Activated T-cell treated with anti-CD3 and anti-CD28 coated beads, Interleukin-2, amount 50 U/mL, for 72 hours (primary cell): ENCODE data around the gene ITGB6. TPM values are rescaled to one million over a fixed set of nuclear protein-coding genes. Genes with fewer than 3 reads are reported as not detected.

ENCODE experiments used
- ATAC-seq, 2 donors: fragments of 150-1000 bp; cut with Tn5 transposase; replicated peaks in 1 of 2; 2 replicates each; pipeline ENCODE4 v1.10.0; 2021; ENCODE audit warnings: moderate library complexity in 2 of 2, mild to moderate bottlenecking in 1 of 2
- DNase-seq, 2 donors: peaks; one replicate each; pipeline ENCODE4 v3.0.0; 2021 to 2022; ENCODE audit warnings: mixed read lengths in 1 of 2
- H3K27ac Mint-ChIP-seq: one replicate; pipeline ENCODE4 v1.8.0; 2022; ENCODE audit warnings: mild to moderate bottlenecking, moderate library complexity, mixed read lengths
- H3K27me3 Mint-ChIP-seq: one replicate; pipeline ENCODE4 v1.8.0; 2022; ENCODE audit warnings: low read depth, mixed read lengths
- H3K36me3 Mint-ChIP-seq, 2 donors: one replicate each; pipeline ENCODE4 v1.8.0; 2022; ENCODE audit warnings: mixed read lengths in 2 of 2, mild to moderate bottlenecking in 1 of 2; ENCODE audit not compliant: insufficient read depth in 2 of 2
- H3K4me1 Mint-ChIP-seq: one replicate; pipeline ENCODE4 v1.8.0; 2022; ENCODE audit warnings: low read depth, mixed read lengths
- H3K4me3 Mint-ChIP-seq, 2 donors: one replicate each; pipeline ENCODE4 v1.8.0; 2022; ENCODE audit warnings: mild to moderate bottlenecking in 2 of 2, mixed read lengths in 2 of 2, moderate library complexity in 2 of 2
- H3K9me3 Mint-ChIP-seq, 2 donors: one replicate each; pipeline ENCODE4 v1.8.0; 2022; ENCODE audit warnings: mixed read lengths in 2 of 2
- total RNA-seq, 2 donors: library from RNA; stranded (reverse); gene quantifications; one replicate each; pipeline ENCODE4 v1.2.3, GENCODE V29; 2022

The ITGB6 gene
- not detected for total RNA-seq

DNA sequence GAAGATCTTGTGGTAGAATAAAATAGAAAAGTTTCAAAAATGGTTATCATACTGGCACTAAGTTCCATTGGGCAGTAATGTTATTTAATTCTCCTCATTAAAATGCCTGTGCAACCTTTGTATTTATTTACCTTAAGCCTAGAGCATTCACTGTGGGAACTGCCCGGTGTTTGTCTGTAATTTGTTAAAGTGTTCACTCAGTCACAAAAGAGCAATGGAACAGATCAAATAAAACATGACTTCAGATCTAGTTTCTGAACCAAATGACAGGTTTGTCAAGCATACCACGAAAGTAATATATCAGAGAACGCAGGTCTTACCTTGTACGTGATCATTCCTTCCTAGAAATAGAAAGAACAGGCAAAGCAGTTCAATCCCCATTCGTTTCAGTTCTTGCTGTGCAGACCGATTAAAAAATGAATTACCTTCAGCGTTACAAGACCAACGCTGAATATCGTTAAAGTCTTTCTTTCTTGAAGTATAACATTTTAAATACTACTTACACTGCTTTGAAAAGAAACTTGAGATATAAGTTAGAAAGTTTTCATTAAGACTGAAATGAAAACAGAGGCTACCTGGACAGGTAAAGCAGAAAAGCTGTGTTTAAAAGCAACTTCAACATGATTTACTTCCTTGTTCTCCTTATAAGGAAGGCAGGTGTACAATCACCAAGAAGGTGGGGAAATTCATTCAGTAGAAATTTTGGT lies at the start of gene ITGB6:
TSS of gene ITGB6 (minus strand) at position 590 of the 707 bp plus-strand sequence. CDS start at position 381, 209 bp downstream.
- Mint-ChIP-seq H3K27me3 (peaks cover 6% of the 10 kb centered on the region), H3K9me3 (no peaks in the 10 kb centered on the region), H3K4me1 (no peaks in the 10 kb centered on the region), H3K27ac (no peak within 1 kb of the TSS), H3K36me3 (no peaks in the 10 kb centered on the region), H3K4me3 (no peak within 1 kb of the TSS)
- no peak for DNase-seq
- no peak for ATAC-seq

DNA sequence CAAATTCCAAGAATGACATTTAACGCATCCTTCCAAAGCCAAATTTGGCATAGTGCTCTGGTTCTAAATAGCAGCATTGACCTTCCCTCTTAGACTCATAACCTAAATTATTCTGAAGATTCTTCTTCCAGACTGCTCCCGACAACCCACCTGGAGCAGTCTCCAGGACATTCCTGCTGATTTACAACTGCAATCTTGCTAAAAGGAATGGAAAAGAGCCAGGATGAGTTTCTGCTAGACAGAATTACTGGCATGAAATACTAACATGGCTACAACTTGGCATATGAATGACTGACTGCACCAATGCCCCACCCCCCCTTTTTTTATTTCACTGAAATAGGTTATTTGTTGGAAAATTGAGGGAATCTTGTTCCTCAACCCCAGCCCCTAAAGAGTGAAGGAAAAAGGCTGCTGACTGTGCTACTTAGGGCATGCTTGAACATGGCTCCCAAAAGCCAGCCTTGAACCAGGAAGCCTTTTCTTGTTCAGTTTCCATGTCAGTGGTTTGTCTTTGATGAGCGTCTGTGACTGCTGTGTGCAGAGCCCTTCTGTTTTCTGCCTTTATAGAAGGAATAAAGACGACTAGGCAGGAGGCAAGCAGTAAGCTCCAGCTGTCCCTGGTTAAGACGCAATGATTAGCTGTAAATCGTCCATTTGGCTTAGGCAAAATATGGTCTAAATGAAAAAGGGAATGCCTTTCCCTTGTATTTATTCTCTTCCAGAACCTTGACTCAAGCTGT lies 47.4 kb upstream of the ITGB6 start:
- H3K9me3 Mint-ChIP-seq = no peaks in the 10 kb centered on the region
- H3K4me1 Mint-ChIP-seq = no peaks in the 10 kb centered on the region
- no peaks in the 10 kb centered on the region for H3K36me3 Mint-ChIP-seq
- ATAC-seq (no peak), DNase-seq (no peak)
- no peaks in the 10 kb centered on the region for H3K27me3 Mint-ChIP-seq
- no peak overlapping the region for H3K4me3 Mint-ChIP-seq
- no peak overlapping the region for H3K27ac Mint-ChIP-seq

DNA sequence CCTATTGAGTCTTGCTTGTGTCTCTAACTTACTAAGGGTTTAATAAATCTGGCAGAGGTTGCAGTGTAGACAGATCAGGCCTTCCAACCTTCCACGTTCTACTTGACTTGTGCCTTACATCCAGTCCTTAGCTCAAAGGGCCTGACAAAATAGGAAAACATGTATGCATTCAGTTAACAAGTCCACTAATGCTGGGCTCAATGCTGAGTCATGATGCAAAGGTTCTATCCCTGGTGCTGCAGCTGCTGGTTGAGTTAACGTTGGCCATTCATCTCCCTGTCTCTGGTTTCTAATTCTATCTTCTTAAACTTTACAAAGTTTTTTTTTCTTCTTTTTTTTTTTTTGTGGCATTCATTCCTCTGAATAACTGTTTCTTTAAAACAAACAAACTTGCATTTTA lies 46.3 kb upstream of the ITGB6 start:
- Mint-ChIP-seq H3K27ac (no peak overlapping the region), H3K27me3 (no peaks in the 10 kb centered on the region), H3K36me3 (no peaks in the 10 kb centered on the region), H3K4me3 (no peak overlapping the region), H3K4me1 (no peaks in the 10 kb centered on the region), H3K9me3 (no peaks in the 10 kb centered on the region)
- no peak for ATAC-seq
- no peak for DNase-seq

DNA sequence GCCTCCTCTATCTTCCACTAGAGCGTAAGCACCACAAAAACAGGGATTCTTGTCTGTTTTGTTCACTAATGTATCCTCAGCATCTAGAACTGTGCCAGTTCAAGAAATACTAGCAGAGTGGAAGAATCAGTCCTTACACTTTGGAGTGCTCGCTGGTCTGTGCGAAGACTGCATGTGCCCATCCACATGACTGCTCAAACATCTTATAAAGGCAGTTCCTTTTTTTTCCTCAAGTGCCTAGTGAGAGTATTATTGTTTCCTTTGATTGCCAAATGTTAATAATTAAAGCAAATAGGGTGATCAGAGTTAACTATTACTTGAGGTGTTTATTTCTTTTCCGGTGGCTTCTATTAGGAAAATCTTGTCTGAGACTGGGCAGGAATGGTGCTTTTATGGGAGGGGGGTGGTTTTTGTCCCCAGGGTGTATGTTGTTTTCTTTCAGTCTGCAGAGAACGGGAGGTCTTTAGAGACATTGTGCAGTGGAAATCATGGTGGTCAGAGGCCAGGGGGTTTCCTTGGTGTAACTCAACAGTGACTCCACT lies 45.6 kb upstream of the ITGB6 start:
- Mint-ChIP-seq H3K36me3 (no peaks in the 10 kb centered on the region), H3K4me1 (no peaks in the 10 kb centered on the region), H3K9me3 (no peaks in the 10 kb centered on the region), H3K27me3 (no peaks in the 10 kb centered on the region), H3K27ac (peak overlapping the region; percentile 17), H3K4me3 (no peak overlapping the region)
- ATAC-seq (no peak), DNase-seq (no peak)

DNA sequence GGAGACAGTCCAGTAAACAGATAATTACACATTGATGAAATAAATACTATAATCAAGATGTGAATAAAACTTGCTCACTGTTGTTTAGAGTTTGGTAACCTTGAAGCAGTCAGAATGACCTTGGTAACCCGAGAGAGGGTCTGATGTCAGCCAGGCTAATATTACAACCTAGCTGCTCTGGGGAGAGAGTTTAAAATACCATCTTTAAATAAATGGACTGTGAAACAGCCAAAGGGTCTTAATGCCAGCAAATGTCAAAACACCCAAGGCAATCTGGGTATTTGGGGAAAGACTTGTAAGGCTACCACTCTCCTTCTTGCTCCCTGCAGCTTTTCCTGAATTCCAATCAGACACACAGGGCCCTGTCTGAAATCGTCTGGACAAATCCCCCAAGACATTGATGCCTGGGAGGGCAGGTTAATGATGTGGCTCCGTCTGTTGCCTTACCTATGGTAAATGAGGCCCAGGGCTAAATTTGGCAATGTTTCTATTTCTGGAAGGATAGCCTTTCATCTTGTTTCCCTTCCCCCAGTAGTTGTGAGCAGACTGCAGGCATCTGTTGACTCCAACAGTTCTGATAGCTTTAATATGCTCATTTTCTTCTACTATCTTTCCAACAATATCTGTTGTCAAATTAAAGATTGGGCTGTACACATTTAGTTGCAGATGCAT lies 43.0 kb upstream of the ITGB6 start:
- no peak for DNase-seq
- no peak overlapping the region for H3K4me3 Mint-ChIP-seq
- ATAC-seq = no peak
- H3K27ac Mint-ChIP-seq = no peak overlapping the region
- H3K9me3 Mint-ChIP-seq = no peaks in the 10 kb centered on the region
- H3K4me1 Mint-ChIP-seq = no peaks in the 10 kb centered on the region
- no peaks in the 10 kb centered on the region for H3K27me3 Mint-ChIP-seq
- H3K36me3 Mint-ChIP-seq = no peaks in the 10 kb centered on the region

GRCh38 chr2:160241251-160242137 lies 41.4 kb upstream of the ITGB6 start:
- no peaks in the 10 kb centered on the region for H3K27me3 Mint-ChIP-seq
- DNase-seq (no peak), ATAC-seq (no peak)
- no peaks in the 10 kb centered on the region for H3K9me3 Mint-ChIP-seq
- no peaks in the 10 kb centered on the region for H3K4me1 Mint-ChIP-seq
- H3K4me3 Mint-ChIP-seq = no peak overlapping the region
- H3K27ac Mint-ChIP-seq = no peak overlapping the region
- no peaks in the 10 kb centered on the region for H3K36me3 Mint-ChIP-seq

GRCh38 chr2:160239436-160239835 lies 39.4 kb upstream of the ITGB6 start:
- DNase-seq = no peak
- no peaks in the 10 kb centered on the region for H3K4me1 Mint-ChIP-seq
- no peak for ATAC-seq
- no peak overlapping the region for H3K27ac Mint-ChIP-seq
- no peaks in the 10 kb centered on the region for H3K9me3 Mint-ChIP-seq
- H3K27me3 Mint-ChIP-seq = no peaks in the 10 kb centered on the region
- no peak overlapping the region for H3K4me3 Mint-ChIP-seq
- no peaks in the 10 kb centered on the region for H3K36me3 Mint-ChIP-seq

GRCh38 chr2:160238392-160238791 lies 38.3 kb upstream of the ITGB6 start:
- H3K4me3 Mint-ChIP-seq = no peak overlapping the region
- H3K36me3 Mint-ChIP-seq = no peaks in the 10 kb centered on the region
- H3K4me1 Mint-ChIP-seq = no peaks in the 10 kb centered on the region
- no peaks in the 10 kb centered on the region for H3K9me3 Mint-ChIP-seq
- H3K27ac Mint-ChIP-seq = no peak overlapping the region
- ATAC-seq = no peak
- no peak for DNase-seq
- peaks cover 9% of the 10 kb centered on the region for H3K27me3 Mint-ChIP-seq

GRCh38 chr2:160232905-160233475 lies 32.9 kb upstream of the ITGB6 start:
- DNase-seq = no peak
- H3K9me3 Mint-ChIP-seq = no peaks in the 10 kb centered on the region
- H3K27ac Mint-ChIP-seq = peak overlapping the region; percentile 24
- peaks cover 9% of the 10 kb centered on the region for H3K4me1 Mint-ChIP-seq
- ATAC-seq = no peak
- H3K4me3 Mint-ChIP-seq = no peak overlapping the region
- H3K36me3 Mint-ChIP-seq = no peaks in the 10 kb centered on the region
- H3K27me3 Mint-ChIP-seq = peaks cover 15% of the 10 kb centered on the region

DNA sequence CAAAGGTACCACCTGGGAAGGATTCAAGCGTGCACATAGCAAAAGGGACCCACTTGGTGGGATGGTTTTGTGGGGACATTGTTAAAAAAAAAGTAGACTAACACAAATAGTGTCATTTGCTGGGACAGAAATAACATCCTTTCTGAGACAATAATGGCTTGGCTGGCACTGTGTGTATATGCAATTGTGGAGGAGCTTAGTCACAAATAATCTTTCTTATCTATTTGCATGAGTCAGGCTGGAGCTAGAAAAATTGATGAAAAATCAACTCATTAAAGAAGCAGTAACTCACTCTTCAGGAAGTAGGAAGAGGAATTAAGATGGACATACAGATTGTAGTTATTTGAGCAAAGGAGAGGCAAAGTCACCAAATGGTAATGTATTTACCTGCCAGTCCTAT lies 29.5 kb upstream of the ITGB6 start:
- no peak for ATAC-seq
- no peak for DNase-seq
- H3K4me1 Mint-ChIP-seq = peaks cover 32% of the 10 kb centered on the region
- peaks cover 43% of the 10 kb centered on the region for H3K27me3 Mint-ChIP-seq
- no peaks in the 10 kb centered on the region for H3K36me3 Mint-ChIP-seq
- no peaks in the 10 kb centered on the region for H3K9me3 Mint-ChIP-seq
- H3K27ac Mint-ChIP-seq = no peak overlapping the region
- H3K4me3 Mint-ChIP-seq = no peak overlapping the region

DNA sequence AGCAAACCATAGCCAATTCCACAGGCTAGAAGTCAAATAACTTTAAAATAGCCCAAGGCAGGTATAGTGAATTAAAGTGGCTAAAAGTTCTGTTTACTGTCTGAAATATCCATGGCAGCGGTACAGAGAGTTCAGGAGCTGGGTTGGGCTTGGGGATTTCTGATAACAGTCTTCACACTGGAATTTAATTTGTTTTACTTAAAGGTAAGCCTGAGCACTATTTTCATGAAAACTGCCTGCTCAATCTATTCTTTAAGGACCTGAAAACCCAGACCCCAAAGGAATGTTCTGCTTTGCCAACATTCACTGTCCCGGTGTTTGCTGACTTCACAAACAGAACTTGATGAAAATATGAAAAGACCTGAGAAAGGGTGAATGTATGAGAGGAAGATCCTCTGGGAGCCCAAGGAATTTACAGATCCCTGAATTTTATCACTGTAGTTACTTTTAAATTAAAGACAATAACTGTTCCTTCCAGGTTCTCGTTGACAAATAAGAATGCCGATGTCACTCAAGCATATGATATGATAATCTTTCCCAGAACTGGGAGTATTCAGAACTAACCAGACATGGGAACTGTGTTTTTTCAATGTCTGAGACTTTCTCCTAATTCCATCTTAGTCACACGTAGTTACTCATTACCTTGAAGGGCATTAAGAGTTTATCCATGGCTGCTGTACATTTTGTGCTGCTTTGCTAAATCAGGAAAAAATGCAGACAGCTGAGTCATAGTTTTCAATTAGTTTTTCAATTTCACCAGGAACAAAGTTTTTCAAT lies 28.3 kb upstream of the ITGB6 start:
- H3K4me3 Mint-ChIP-seq = no peak overlapping the region
- H3K4me1 Mint-ChIP-seq = peaks cover 45% of the 10 kb centered on the region
- no peak overlapping the region for H3K27ac Mint-ChIP-seq
- peaks cover 34% of the 10 kb centered on the region for H3K27me3 Mint-ChIP-seq
- H3K9me3 Mint-ChIP-seq = no peaks in the 10 kb centered on the region
- ATAC-seq (no peak), DNase-seq (no peak)
- H3K36me3 Mint-ChIP-seq = no peaks in the 10 kb centered on the region
